A673 (cell line): ENCODE data around the gene THOC5. TPM values are rescaled to one million over a fixed set of nuclear protein-coding genes. Genes with fewer than 3 reads are reported as not detected.

ENCODE experiments used
- BruUV-seq: library from RNA; stranded (reverse); fragments of 400-500 nt; replicated peaks from 2 replicates; lab custom pipeline; 2021; lab: Mats Ljungman, UMichigan
- CTCF ChIA-PET: fragments of 300-600 bp; sonication (Branson Sonifier 250); formaldehyde crosslinking; loops from one replicate; lab custom pipeline; 2022; ENCODE audit warnings: antibody characterized with exemption; lab: Charles Lee
- POLR2A ChIA-PET: fragments of 300-600 bp; sonication (Branson Sonifier 250); formaldehyde crosslinking; loops from one replicate; lab custom pipeline; 2022; ENCODE audit warnings: antibody characterized with exemption; ENCODE audit not compliant: low non-redundant PET; lab: Charles Lee
- DNase-seq: peaks from one replicate; pipeline ENCODE4 v3.0.0-alpha.2; 2015; ENCODE audit warnings: low spot score
- H3K27ac ChIP-seq: fragments of 200-600 bp; sonication (generic); 2 replicates; pipeline ENCODE4 v1.5.1; 2016; ENCODE audit warnings: mixed run types, low read depth, mild to moderate bottlenecking, mixed read lengths, antibody characterized with exemption, low read length; ENCODE audit not compliant: poor library complexity, severe bottlenecking
- H3K27me3 ChIP-seq: fragments of 200-600 bp; sonication (generic); replicated peaks from 2 replicates; pipeline ENCODE4 v1.6.1; 2017; ENCODE audit warnings: mixed run types, low read depth, mild to moderate bottlenecking, mixed read lengths, antibody characterized with exemption, low read length; ENCODE audit not compliant: insufficient read depth, poor library complexity
- H3K36me3 ChIP-seq: fragments of 200-600 bp; sonication (generic); 2 replicates; pipeline ENCODE4 v1.6.1; 2016; ENCODE audit warnings: mixed run types, mild to moderate bottlenecking, mixed read lengths, antibody characterized with exemption, low read length; ENCODE audit not compliant: insufficient read depth, poor library complexity, severe bottlenecking
- H3K4me1 ChIP-seq: fragments of 200-600 bp; sonication (generic); 2 replicates; pipeline ENCODE4 v1.6.1; 2017; ENCODE audit warnings: mixed run types, mild to moderate bottlenecking, mixed read lengths, antibody characterized with exemption, low read length; ENCODE audit not compliant: insufficient read depth, poor library complexity, severe bottlenecking
- H3K4me3 ChIP-seq: fragments of 200-600 bp; sonication (generic); 2 replicates; pipeline ENCODE4 v1.5.1; 2016; ENCODE audit warnings: low read depth, mixed run types, mild to moderate bottlenecking, mixed read lengths, low read length; ENCODE audit not compliant: poor library complexity, severe bottlenecking
- H3K9me3 ChIP-seq: fragments of 200-600 bp; sonication (generic); 2 replicates; pipeline ENCODE4 v1.6.1; 2016; ENCODE audit warnings: mixed run types, low read depth, mild to moderate bottlenecking, mixed read lengths, antibody characterized with exemption, low read length; ENCODE audit not compliant: poor library complexity, severe bottlenecking
- EZH2 ChIP-seq: fragments of 200-600 bp; sonication (generic); IDR thresholded peaks from 2 replicates; pipeline ENCODE4 v1.6.1; 2017; ENCODE audit warnings: borderline replicate concordance, low read depth, mild to moderate bottlenecking, mixed read lengths, antibody characterized with exemption, low read length; ENCODE audit not compliant: poor library complexity, severe bottlenecking
- intact Hi-C: fragments of 100-400 bp; cut with micrococcal nuclease; formaldehyde crosslinking; loops from one replicate; pipeline ENCODE4 v1.10.0; 2022; ENCODE audit not compliant: unreplicated experiment
- total RNA-seq: library from RNA; stranded (reverse); gene quantifications from 2 replicates; pipeline ENCODE4 v1.2.3, GENCODE V29; 2021
- TF ChIP-seq, protein P1 (sequence below): fragments of 300-800, 200-600 bp; sonication (generic); conservative IDR thresholded peaks from 2 replicates; pipeline ENCODE4 v1.5.1; 2017; ENCODE audit warnings: low read depth, mild to moderate bottlenecking, antibody characterized with exemption, low read length, moderate library complexity, mixed read lengths

Gene THOC5
- total RNA-seq, 1 experiment from 2014 or later = 101 TPM

DNA sequence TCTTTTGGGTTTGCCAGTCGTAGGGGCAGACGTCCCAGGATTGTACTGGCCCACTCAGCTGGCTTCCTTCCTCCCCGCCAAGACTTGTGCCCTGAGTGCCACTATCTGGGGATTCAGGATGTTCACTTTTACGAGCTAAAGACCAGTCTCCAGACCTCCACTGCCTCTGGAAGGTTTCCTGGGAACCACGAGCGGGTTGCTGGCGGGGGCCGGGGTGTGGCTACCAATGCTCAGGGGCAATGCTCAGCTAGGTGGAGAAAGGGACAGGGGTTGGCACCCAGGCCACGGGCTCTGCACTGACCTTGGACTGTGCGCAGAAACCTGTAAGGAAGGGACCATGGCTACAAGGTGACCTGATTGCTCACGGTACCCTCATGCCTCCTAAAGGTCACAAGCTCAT is 71.3 kb downstream of the THOC5 start:
- BruUV-seq = no TSS peak
- Histone ChIP-seq H3K36me3 (no peaks in the 10 kb centered on the region), H3K27ac (no peak overlapping the region), H3K4me1 (peaks cover 9% of the 10 kb centered on the region), H3K9me3 (no peaks in the 10 kb centered on the region), H3K27me3 (peaks cover 33% of the 10 kb centered on the region), H3K4me3 (no peak overlapping the region)
- ChIA-PET CTCF (no interaction called here), POLR2A (no interaction called here)
- no peak for TF ChIP-seq EZH2
- TF ChIP-seq, protein P1, sequence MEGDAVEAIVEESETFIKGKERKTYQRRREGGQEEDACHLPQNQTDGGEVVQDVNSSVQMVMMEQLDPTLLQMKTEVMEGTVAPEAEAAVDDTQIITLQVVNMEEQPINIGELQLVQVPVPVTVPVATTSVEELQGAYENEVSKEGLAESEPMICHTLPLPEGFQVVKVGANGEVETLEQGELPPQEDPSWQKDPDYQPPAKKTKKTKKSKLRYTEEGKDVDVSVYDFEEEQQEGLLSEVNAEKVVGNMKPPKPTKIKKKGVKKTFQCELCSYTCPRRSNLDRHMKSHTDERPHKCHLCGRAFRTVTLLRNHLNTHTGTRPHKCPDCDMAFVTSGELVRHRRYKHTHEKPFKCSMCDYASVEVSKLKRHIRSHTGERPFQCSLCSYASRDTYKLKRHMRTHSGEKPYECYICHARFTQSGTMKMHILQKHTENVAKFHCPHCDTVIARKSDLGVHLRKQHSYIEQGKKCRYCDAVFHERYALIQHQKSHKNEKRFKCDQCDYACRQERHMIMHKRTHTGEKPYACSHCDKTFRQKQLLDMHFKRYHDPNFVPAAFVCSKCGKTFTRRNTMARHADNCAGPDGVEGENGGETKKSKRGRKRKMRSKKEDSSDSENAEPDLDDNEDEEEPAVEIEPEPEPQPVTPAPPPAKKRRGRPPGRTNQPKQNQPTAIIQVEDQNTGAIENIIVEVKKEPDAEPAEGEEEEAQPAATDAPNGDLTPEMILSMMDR = no peak
- intact Hi-C loops = no loop called here
- DNase-seq = no peak

DNA sequence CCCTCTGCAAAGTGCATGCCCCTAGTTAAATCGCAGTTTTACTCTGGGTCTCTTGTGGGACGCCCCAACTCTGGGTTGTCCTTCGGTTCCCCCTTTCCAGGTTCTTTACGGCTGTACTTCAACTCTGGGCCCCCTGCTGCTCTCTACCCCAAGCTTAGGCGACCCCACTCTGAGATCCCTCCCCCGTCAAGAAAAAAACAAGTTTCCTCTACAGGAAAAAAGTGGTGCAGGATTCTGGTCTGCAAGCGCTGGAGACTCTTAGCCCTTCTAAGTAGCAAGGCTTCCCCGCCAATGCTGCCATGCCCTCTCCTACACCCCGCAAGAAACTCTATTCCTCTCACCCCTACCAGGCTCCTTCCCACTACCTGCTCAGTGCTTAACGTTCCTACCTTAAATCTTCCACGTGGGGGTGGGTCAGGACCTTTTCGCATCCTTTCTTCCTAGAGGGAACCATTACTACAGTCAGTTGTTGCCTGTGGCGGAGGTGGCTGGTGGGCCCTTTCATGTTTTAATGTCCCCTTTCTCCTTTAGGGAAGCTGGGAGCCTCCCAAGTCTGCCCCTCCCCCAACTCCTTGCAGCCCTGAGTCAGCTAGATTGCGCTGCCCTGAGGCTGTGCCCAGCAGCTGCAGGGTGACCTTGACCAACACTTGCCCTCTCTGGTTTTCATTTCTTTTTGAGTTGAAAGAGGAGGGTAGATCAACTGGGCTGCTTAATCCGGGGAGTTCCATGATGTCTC is 72.1 kb downstream of the THOC5 start:
- TF ChIP-seq, protein P1 = no peak
- no peak for TF ChIP-seq EZH2
- Histone ChIP-seq H3K9me3 (no peaks in the 10 kb centered on the region), H3K36me3 (no peaks in the 10 kb centered on the region), H3K4me1 (peaks cover 9% of the 10 kb centered on the region), H3K4me3 (peak overlapping the region; percentile 39), H3K27me3 (peaks cover 33% of the 10 kb centered on the region), H3K27ac (no peak overlapping the region)
- no peak for DNase-seq
- BruUV-seq = TSS peak; percentile 57
- POLR2A ChIA-PET = no interaction called here
- intact Hi-C loops = no loop called here
- CTCF ChIA-PET = no interaction called here

DNA sequence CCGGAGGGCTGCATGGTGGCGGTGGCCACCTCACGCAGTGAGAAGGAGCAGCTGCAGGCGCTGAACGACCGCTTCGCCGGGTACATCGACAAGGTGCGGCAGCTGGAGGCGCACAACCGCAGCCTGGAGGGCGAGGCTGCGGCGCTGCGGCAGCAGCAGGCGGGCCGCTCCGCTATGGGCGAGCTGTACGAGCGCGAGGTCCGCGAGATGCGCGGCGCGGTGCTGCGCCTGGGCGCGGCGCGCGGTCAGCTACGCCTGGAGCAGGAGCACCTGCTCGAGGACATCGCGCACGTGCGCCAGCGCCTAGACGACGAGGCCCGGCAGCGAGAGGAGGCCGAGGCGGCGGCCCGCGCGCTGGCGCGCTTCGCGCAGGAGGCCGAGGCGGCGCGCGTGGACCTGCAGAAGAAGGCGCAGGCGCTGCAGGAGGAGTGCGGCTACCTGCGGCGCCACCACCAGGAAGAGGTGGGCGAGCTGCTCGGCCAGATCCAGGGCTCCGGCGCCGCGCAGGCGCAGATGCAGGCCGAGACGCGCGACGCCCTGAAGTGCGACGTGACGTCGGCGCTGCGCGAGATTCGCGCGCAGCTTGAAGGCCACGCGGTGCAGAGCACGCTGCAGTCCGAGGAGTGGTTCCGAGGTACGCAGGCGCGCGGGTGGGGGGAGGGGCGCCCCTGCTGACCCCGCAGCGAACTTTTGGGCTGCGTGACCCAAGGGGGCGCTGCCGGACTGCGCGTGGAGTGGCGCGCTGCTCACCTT is 72.9 kb downstream of the THOC5 start:
- Histone ChIP-seq H3K9me3 (no peaks in the 10 kb centered on the region), H3K27ac (no peak overlapping the region), H3K36me3 (no peaks in the 10 kb centered on the region), H3K4me1 (peaks cover 9% of the 10 kb centered on the region), H3K27me3 (peaks cover 33% of the 10 kb centered on the region), H3K4me3 (peak overlapping the region; percentile 39)
- ChIA-PET CTCF (no interaction called here), POLR2A (no interaction called here)
- peak; percentile 67 for DNase-seq
- TF ChIP-seq, protein P1 = 0 out of 2 replicates have a peak, but pooled peaks have one; percentile 15
- no peak for TF ChIP-seq EZH2
- BruUV-seq = no TSS peak
- intact Hi-C loops = no loop called here
